HL-60/S4 treated with retinoic acid at 250 ng/mL for 4 days and 3 days (cell line): Measurements from ENCODE around the gene MEMO1.
"Not testable (repeated sequence)": the region's sequence is repeated elsewhere in the genome, so short reads cannot be mapped to it uniquely, and the experiment has no call there.

Experiments used
- in situ Hi-C: fragments of 300-500 bp; cut with MboI; formaldehyde crosslinking; loops from 2 replicates; pipeline ENCODE4 v1.7.0; 2022; ENCODE audit warnings: low sequenced_read_pairs

Gene MEMO1

DNA sequence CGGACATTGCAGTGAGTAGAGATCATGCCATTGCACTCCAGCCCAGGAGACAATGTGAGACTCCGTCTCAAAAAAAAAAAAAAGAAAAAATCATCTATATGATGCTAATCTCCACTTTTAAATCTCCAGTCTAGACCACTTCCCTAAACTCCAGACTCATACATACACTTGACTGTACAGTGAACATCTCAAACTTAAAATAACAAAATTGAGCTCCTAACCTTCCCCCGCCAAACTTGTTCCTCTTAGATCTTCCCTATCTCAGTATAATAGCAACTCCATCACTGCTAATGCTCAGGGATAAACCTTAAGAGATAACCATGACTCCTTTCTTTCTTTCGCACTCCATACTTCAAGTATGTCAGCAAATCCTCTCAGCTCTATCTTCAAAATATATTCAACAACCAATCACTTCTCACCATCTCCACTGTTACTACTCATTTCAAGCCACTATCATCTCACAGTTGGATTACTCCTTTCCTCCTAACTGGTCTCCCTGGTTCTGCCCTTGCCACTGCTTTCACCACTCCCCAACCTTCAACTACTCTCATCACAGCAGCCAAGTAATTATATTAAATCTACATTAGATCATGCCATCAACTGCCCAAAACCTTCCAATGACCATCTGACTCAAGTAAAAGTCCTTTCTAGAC lies 12.0 kb downstream of the MEMO1 start:
- in situ Hi-C loops, result no loop called here

DNA sequence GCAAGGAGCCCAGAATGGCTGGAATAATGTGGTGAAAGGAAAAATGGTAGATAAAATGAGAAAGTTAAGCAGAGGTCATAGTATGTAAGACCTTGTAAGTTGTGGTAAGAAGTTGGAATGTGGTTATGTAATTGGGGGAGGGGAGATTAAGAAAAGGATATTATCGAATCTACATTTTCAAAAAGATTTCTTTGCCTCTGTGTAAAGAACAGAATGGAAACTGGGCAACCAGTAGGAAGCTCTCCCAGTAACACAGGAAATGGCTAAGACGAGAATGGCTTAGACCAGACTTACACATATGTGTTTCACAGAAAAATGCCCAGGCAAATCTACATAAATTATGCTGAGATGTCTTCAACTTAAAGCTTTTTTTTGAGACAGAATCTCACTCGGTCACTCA lies 13.2 kb downstream of the MEMO1 start:
- in situ Hi-C loops, result no loop called here

GRCh38 chr2:31996571-31997150 lies 14.1 kb downstream of the MEMO1 start:
- in situ Hi-C loops, result no loop called here

DNA sequence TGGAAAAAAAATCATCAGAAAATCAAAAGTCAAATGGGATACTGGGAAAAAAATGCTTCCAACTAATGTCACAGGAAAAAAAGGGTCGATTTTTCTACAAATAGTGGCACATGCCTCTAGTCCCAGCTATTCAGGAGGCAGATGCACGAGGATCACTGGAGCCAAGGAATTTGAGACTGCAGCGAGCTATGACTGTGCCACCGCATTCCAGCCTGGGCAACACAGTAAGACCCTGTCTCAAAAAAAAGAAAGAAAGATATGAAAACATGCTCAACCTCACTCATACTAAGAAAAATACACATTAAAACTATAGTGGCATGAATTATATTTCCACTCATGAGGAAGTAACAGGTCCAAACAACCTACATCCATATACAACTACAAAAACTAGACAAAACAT lies 17.9 kb downstream of the MEMO1 start:
- in situ Hi-C loops, result no loop called here

- in situ Hi-C loops, result no loop called here
These were observed 18.7 kb downstream of the MEMO1 start for GRCh38 chr2:31992025-31992579.

DNA sequence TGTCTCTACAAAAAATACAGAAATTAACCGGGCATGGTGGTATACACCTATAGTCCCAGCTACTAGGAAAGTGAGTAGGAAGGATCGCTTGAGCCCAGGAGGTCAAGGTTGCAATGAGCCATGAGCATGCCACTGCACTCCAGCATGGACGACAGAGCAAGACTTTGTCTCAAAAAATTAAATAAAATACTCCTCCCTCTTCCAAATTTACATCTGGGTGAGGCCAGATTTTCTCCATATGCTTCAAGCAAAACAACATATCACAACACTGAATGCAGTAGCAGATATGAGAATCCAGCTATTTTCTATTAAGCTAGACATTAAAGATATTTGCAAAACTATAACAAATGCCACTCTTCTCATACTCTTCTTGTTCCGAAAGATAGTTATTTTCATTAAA lies 20.9 kb downstream of the MEMO1 start:
- in situ Hi-C loops, result no loop called here

DNA sequence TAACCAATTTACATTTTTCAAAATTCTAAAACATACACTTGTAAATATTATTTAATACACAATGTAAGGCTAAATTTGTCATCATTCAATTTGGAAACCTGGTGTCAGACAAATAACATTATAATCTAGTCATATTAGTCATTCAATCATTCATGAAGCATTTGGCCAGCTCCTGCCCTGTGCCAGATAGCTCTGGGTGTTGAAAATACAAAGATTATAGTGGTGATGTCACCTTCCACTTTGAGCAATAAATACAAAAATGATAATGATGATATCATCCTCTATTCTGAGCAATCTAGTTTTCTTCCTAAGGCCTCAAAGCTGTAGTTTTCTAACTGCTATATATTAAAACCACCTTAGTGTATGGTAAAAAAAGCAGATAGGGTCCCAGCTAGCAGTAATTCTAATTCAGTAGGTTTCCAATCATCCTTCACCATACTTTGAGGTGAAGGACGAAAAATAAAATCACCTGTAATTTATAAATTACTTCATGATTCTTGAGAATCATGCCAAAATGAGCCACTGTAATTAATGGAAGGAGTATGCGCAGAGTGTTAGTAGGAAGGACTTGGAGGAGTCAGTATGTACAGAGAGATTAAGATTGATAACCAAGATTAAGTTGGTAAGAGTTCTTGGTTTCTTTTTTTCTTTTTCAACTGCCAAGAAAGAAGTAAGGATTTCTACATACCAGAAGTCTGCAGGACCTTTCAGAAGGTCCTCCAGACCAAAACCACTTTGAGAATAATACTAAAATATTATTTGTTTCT lies 23.2 kb downstream of the MEMO1 start:
- in situ Hi-C loops, result no loop called here

- in situ Hi-C loops, result no loop called here
These were observed 23.9 kb downstream of the MEMO1 start for GRCh38 chr2:31986906-31987305.

DNA sequence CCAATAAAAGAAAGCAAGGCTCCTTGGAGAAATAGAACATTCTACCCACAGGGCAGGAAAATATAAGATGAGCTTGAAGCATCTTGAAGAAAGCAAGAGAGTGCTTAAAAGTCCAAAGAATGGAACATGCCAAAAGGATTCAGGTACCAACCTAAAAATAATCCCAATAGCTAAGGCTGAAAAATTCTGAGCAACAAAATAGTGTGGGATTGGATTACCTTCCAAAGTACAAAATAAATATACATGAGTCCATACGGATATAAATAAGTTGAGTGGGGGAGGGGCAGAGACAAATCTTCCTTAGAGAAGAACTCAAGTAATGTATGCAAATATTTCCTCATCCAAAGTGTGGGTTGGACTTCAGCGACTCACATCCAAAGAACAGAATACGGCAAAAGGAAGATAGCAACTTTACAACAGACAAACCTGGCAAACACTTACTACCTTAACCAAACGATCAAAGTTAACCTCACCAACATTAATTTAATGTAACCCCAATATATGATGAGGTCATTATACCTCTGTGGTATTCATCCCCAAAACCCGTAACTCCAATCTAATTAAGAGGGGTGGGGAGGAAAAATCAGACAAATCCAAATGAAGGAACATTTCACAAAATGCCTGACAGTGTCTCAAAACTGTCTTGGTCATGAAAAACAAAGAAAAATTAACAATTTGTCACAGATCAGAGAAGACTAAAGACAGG lies 26.9 kb downstream of the MEMO1 start:
- in situ Hi-C loops, result no loop called here

DNA sequence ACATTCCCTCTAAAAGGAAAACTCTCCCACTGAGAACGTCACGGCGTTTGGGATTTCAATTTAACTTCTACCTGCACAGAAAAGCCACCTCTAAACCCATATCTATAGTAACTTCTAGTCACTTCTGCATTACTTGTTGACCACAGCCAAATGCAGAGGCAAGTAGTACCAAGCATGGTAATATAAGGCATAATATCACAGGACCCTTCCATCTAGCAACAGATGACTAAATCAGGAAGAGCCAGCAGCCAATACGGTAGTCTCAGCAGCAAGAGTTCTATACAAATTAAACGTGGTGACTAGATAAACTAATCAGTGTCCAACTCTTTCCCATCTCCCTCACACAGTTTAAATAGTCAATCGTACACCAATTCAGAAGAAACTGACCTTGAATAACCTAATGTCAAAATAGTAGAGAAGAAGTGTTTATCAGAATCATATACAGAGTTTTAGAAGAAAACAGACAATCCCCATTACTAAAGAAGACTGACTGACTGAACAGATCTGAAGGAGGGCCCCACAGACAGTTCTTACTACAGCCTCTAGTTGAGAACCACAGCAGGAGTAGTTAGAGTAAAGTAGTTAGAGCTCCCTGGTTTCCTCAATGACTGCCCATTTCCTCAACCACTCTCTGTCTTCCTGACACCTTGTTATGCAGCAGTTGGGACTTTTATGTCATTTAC lies 30.0 kb downstream of the MEMO1 start:
- in situ Hi-C loops, result no loop called here

- in situ Hi-C loops, result no loop called here
These were observed 30.9 kb downstream of the MEMO1 start for GRCh38 chr2:31979956-31980355.

GRCh38 chr2:31979018-31979417 lies 31.8 kb downstream of the MEMO1 start:
- in situ Hi-C loops, result no loop called here

DNA sequence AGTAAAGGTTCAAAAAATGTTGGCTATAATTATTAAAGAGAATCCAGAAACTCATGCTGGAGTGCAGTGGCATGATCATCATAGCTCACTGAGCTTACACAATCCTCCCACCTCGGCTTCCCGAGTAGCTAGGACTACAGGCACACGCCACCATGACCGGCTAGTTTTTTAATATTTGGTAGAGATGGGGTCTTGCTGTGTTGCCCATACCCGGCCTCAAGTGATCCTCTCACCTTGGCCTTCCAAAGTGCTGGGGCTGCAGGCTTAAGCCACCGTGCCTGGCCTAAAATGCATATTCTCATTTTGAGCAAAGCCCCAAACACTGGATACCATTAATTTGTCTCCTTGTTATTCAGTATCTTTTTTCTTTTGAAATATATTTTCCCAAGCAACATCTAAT lies 32.4 kb downstream of the MEMO1 start:
- in situ Hi-C loops, result no loop called here

- in situ Hi-C loops, result no loop called here
These were observed 37.1 kb downstream of the MEMO1 start for GRCh38 chr2:31973665-31974064.

- in situ Hi-C loops, result no loop called here
These were observed 38.7 kb downstream of the MEMO1 start for GRCh38 chr2:31972059-31972458.

GRCh38 chr2:31969178-31969577 lies 41.6 kb downstream of the MEMO1 start:
- in situ Hi-C loops, result no loop called here

- in situ Hi-C loops, result no loop called here
These were observed 43.0 kb downstream of the MEMO1 start for GRCh38 chr2:31967790-31968189.

GRCh38 chr2:31966402-31966801 lies 44.4 kb downstream of the MEMO1 start:
- in situ Hi-C loops, result not testable (repeated sequence)

- in situ Hi-C loops, result no loop called here
These were observed 45.7 kb downstream of the MEMO1 start for GRCh38 chr2:31965094-31965493.

DNA sequence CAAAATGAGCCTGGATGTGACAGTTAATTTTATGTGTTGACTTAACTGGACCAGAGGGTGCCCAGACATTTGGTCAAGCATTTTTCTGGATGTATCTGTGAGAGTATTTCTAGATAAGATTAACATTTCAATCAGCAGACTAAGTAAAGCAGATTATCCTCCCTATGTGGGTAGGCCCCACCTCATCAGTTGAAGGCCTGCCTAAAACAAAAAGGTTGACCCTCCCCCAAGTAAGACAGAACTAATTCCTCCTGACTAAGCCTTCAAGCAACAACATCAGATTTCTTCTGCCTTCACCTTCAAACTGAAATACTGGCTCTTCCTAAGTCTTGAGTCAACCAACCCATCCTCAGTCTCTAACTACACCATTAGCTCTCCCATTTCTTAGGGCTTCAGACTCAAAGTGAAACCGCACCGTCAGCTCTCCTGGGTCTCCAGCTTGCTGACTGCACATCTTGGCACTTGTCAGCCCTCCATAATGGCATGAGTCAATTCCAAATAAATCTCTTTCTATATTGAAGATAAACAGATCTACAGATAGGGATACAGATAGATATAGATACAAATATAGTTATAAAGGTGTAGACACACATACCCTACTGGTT lies 47.9 kb downstream of the MEMO1 start:
- in situ Hi-C loops, result no loop called here
